Cerebellar cortex (tissue), 1 donor: Measurements from ENCODE around the gene TNIK.
A peak's percentile ranks its signal among the peaks of the same experiment; 100 is the strongest.
"Not testable (repeated sequence)": the region's sequence is repeated elsewhere in the genome, so short reads cannot be mapped to it uniquely, and the experiment has no call there.

ENCODE experiments used
- DNase-seq: peaks from one replicate; pipeline ENCODE4 v3.0.0-alpha.2; 2015; ENCODE audit warnings: low spot score

TNIK gene

GRCh38 chr3:171309906-171310359, 150.3 kb downstream of the TNIK start:
- DNase-seq = no peak

- DNase-seq = no peak
These were observed 152.2 kb downstream of the TNIK start for GRCh38 chr3:171307988-171308387.

- no peak for DNase-seq
These were observed 153.1 kb downstream of the TNIK start for GRCh38 chr3:171307046-171307585.

- DNase-seq = peak; percentile 81
These were observed 153.6 kb downstream of the TNIK start for GRCh38 chr3:171306631-171307030.

- DNase-seq = not testable (repeated sequence)
These were observed 154.4 kb downstream of the TNIK start for GRCh38 chr3:171305823-171306222.

- DNase-seq = not testable (repeated sequence)
These were observed 155.7 kb downstream of the TNIK start for GRCh38 chr3:171304498-171304897.

GRCh38 chr3:171304017-171304416, 156.2 kb downstream of the TNIK start:
- not testable (repeated sequence) for DNase-seq

- DNase-seq = no peak
These were observed 158.2 kb downstream of the TNIK start for GRCh38 chr3:171301998-171302397.

- no peak for DNase-seq
These were observed 159.2 kb downstream of the TNIK start for GRCh38 chr3:171301002-171301401.

- DNase-seq = no peak
These were observed 162.3 kb downstream of the TNIK start for GRCh38 chr3:171297951-171298350.

GRCh38 chr3:171297207-171297606, 163.0 kb downstream of the TNIK start:
- no peak for DNase-seq

GRCh38 chr3:171295484-171296373, 164.5 kb downstream of the TNIK start:
- DNase-seq = no peak

- no peak for DNase-seq
These were observed 166.9 kb downstream of the TNIK start for GRCh38 chr3:171293142-171293782.

GRCh38 chr3:171290680-171291079, 169.5 kb downstream of the TNIK start:
- no peak for DNase-seq

- DNase-seq = no peak
These were observed 170.9 kb downstream of the TNIK start for GRCh38 chr3:171289291-171289690.

- not testable (repeated sequence) for DNase-seq
These were observed 172.4 kb downstream of the TNIK start for GRCh38 chr3:171287761-171288160.

- DNase-seq = no peak
These were observed 173.5 kb downstream of the TNIK start for GRCh38 chr3:171286580-171287249.

GRCh38 chr3:171285287-171285686, 174.9 kb downstream of the TNIK start:
- DNase-seq = no peak

GRCh38 chr3:171284308-171285075, 175.7 kb downstream of the TNIK start:
- no peak for DNase-seq

GRCh38 chr3:171283848-171284222, 176.4 kb downstream of the TNIK start:
- DNase-seq = no peak

- DNase-seq = peak; percentile 14
These were observed 176.9 kb downstream of the TNIK start for GRCh38 chr3:171283183-171283847.
